Left renal pelvis (tissue), 4 donors: ENCODE results near the gene LTBP2. TPM values are rescaled to one million over a fixed set of nuclear protein-coding genes. Genes with fewer than 3 reads are reported as not detected.

Experiments
- DNase-seq, 4 donors: peaks; one replicate each; pipeline ENCODE4 v3.0.0-alpha.2; 2013; ENCODE audit warnings: low read depth in 4 of 4, low spot score in 3 of 4
- polyA plus RNA-seq, 4 donors: library from polyadenylated mRNA; unstranded; fragments of 120-200 nt; gene quantifications; one replicate each; pipeline ENCODE4 v1.2.1, GENCODE V29; 2013; ENCODE audit not compliant: insufficient read length in 4 of 4

The LTBP2 gene
- polyA plus RNA-seq = 10 to 100 TPM in 1 of 4 donors, 1 to 10 TPM in 3; 2.8 to 96.5 (median 7.9) TPM

- DNase-seq = no peak
These were observed at the start of gene LTBP2 for GRCh38 chr14:74611650-74612349. LTBP2 (minus strand) TSS chr14:74612237; CDS start chr14:74611944, 293 bp downstream.

- DNase-seq = no peak
These were observed 48.8 kb upstream of the LTBP2 start for GRCh38 chr14:74660863-74661262.

GRCh38 chr14:74660167-74660566 is 48.1 kb upstream of the LTBP2 start:
- no peak for DNase-seq

GRCh38 chr14:74658535-74659131 is 46.6 kb upstream of the LTBP2 start:
- no peak for DNase-seq

- no peak for DNase-seq
These were observed 44.9 kb upstream of the LTBP2 start for GRCh38 chr14:74656964-74657363.

GRCh38 chr14:74655599-74656395 is 43.8 kb upstream of the LTBP2 start:
- DNase-seq = no peak

- DNase-seq = no peak
These were observed 42.9 kb upstream of the LTBP2 start for GRCh38 chr14:74654931-74655330.

- no peak for DNase-seq
These were observed 41.5 kb upstream of the LTBP2 start for GRCh38 chr14:74653386-74654138.

GRCh38 chr14:74652541-74652940 is 40.5 kb upstream of the LTBP2 start:
- no peak for DNase-seq

GRCh38 chr14:74650927-74651686 is 39.1 kb upstream of the LTBP2 start:
- DNase-seq = no peak

GRCh38 chr14:74649673-74650072 is 37.6 kb upstream of the LTBP2 start:
- DNase-seq = no peak

- no peak for DNase-seq
These were observed 37.1 kb upstream of the LTBP2 start for GRCh38 chr14:74649167-74649566.

GRCh38 chr14:74648601-74649000 is 36.6 kb upstream of the LTBP2 start:
- DNase-seq = no peak

GRCh38 chr14:74647678-74648461 is 35.8 kb upstream of the LTBP2 start:
- DNase-seq = peak in 1 of 4 donors; percentile 22

- no peak for DNase-seq
These were observed 35.1 kb upstream of the LTBP2 start for GRCh38 chr14:74647061-74647677.

- no peak for DNase-seq
These were observed 33.9 kb upstream of the LTBP2 start for GRCh38 chr14:74645756-74646470.

GRCh38 chr14:74645244-74645643 is 33.2 kb upstream of the LTBP2 start:
- no peak for DNase-seq
